WTC11 (cell line): ENCODE results near the gene DAD1. TPM values are rescaled to one million over a fixed set of nuclear protein-coding genes. Genes with fewer than 3 reads are reported as not detected.

ENCODE experiments used
- ATAC-seq: fragments of 200-7000 bp; cut with Tn5 transposase; 2 replicates; pipeline ENCODE4 v1.10.0; 2021; ENCODE audit warnings: mild to moderate bottlenecking, moderate library complexity
- CTCF ChIA-PET: fragments of 300-600 bp; sonication (Branson Sonifier 250); formaldehyde crosslinking; loops from one replicate; lab custom pipeline; 2021; ENCODE audit warnings: antibody characterized with exemption; lab: Charles Lee
- POLR2A ChIA-PET: fragments of 350-600 bp; sonication (Branson Sonifier 250); formaldehyde crosslinking; loops from one replicate; lab custom pipeline; 2021; ENCODE audit warnings: antibody characterized with exemption; lab: Charles Lee
- DNase-seq: peaks from one replicate; pipeline ENCODE4 v3.0.0; 2021; ENCODE audit warnings: low spot score
- H3K27ac Mint-ChIP-seq: 2 replicates; pipeline ENCODE4 v1.8.0; 2021; ENCODE audit warnings: mixed read lengths
- H3K27me3 Mint-ChIP-seq: 2 replicates; pipeline ENCODE4 v1.8.0; 2021; ENCODE audit warnings: low read depth, mild to moderate bottlenecking, moderate library complexity, mixed read lengths
- H3K36me3 Mint-ChIP-seq: 2 replicates; pipeline ENCODE4 v1.8.0; 2021; ENCODE audit warnings: mixed read lengths
- H3K4me1 Mint-ChIP-seq: 2 replicates; pipeline ENCODE4 v1.8.0; 2022; ENCODE audit warnings: mixed read lengths
- H3K4me3 Mint-ChIP-seq: 2 replicates; pipeline ENCODE4 v1.8.0; 2021; ENCODE audit warnings: mild to moderate bottlenecking, moderate library complexity, mixed read lengths
- H3K9me3 Mint-ChIP-seq: 2 replicates; pipeline ENCODE4 v1.8.0; 2021; ENCODE audit warnings: mixed read lengths
- ATF3 ChIP-seq: sonication (generic); formaldehyde crosslinking; conservative IDR thresholded peaks from 2 replicates; pipeline ENCODE4 v1.8.1; 2022; ENCODE audit warnings: mild to moderate bottlenecking, missing genetic modification reagents
- ATF6 ChIP-seq: sonication (generic); formaldehyde crosslinking; IDR thresholded peaks from 2 replicates; pipeline ENCODE4 v1.8.1; 2023; ENCODE audit warnings: mild to moderate bottlenecking, missing genetic modification reagents
- CBFB ChIP-seq: sonication (generic); formaldehyde crosslinking; IDR thresholded peaks from 2 replicates; pipeline ENCODE4 v1.8.1; 2022; ENCODE audit warnings: mild to moderate bottlenecking, low read depth, missing genetic modification reagents
- CTCF ChIP-seq: fragments of 200-600 bp; IDR thresholded peaks from 2 replicates; pipeline ENCODE4 v1.8.0; 2022; ENCODE audit warnings: antibody characterized with exemption
- FOXP1 ChIP-seq: sonication (generic); formaldehyde crosslinking; IDR thresholded peaks from 2 replicates; pipeline ENCODE4 v1.8.0; 2022; ENCODE audit warnings: missing genetic modification reagents, mild to moderate bottlenecking, moderate library complexity, borderline replicate concordance
- JUN ChIP-seq: sonication (generic); formaldehyde crosslinking; IDR thresholded peaks from 2 replicates; pipeline ENCODE4 v1.8.0; 2023; ENCODE audit warnings: mild to moderate bottlenecking, missing genetic modification reagents
- MYBL2 ChIP-seq: sonication (generic); formaldehyde crosslinking; IDR thresholded peaks from 2 replicates; pipeline ENCODE4 v1.8.1; 2023; ENCODE audit warnings: mild to moderate bottlenecking, moderate library complexity, missing genetic modification reagents
- RELA ChIP-seq: sonication (generic); formaldehyde crosslinking; IDR thresholded peaks from 2 replicates; pipeline ENCODE4 v1.8.1; 2022; ENCODE audit warnings: missing genetic modification reagents, mild to moderate bottlenecking, borderline replicate concordance
- SMAD4 ChIP-seq: sonication (generic); formaldehyde crosslinking; IDR thresholded peaks from 2 replicates; pipeline ENCODE4 v1.8.0; 2022; ENCODE audit warnings: mild to moderate bottlenecking, missing genetic modification reagents
- TP53 ChIP-seq: sonication (generic); formaldehyde crosslinking; IDR thresholded peaks from 2 replicates; pipeline ENCODE4 v1.8.1; 2023; ENCODE audit warnings: mild to moderate bottlenecking, missing genetic modification reagents
- total RNA-seq: library from RNA; stranded (reverse); gene quantifications from 3 replicates; pipeline ENCODE4 v1.2.3, GENCODE V29; 2021
- TF ChIP-seq, protein P1 (sequence below): sonication (generic); formaldehyde crosslinking; IDR thresholded peaks from 2 replicates; pipeline ENCODE4 v1.8.0; 2023; ENCODE audit warnings: mild to moderate bottlenecking, missing genetic modification reagents
- TF ChIP-seq, protein P2 (sequence below): sonication (generic); formaldehyde crosslinking; IDR thresholded peaks from 2 replicates; pipeline ENCODE4 v1.8.1; 2023; ENCODE audit warnings: mild to moderate bottlenecking, moderate library complexity, missing genetic modification reagents
- TF ChIP-seq, protein P3 (sequence below): fragments of 250-450 bp; sonication (Bioruptor Pico); IDR thresholded peaks from 2 replicates; pipeline ENCODE4 v1.9.0; 2021; ENCODE audit warnings: mild to moderate bottlenecking

Gene DAD1
- total RNA-seq, 1 experiment from 2014 or later, result 125 TPM

GRCh38 chr14:22518073-22518472 lies 71.0 kb downstream of the DAD1 start (continued):
- TF ChIP-seq, protein P1, sequence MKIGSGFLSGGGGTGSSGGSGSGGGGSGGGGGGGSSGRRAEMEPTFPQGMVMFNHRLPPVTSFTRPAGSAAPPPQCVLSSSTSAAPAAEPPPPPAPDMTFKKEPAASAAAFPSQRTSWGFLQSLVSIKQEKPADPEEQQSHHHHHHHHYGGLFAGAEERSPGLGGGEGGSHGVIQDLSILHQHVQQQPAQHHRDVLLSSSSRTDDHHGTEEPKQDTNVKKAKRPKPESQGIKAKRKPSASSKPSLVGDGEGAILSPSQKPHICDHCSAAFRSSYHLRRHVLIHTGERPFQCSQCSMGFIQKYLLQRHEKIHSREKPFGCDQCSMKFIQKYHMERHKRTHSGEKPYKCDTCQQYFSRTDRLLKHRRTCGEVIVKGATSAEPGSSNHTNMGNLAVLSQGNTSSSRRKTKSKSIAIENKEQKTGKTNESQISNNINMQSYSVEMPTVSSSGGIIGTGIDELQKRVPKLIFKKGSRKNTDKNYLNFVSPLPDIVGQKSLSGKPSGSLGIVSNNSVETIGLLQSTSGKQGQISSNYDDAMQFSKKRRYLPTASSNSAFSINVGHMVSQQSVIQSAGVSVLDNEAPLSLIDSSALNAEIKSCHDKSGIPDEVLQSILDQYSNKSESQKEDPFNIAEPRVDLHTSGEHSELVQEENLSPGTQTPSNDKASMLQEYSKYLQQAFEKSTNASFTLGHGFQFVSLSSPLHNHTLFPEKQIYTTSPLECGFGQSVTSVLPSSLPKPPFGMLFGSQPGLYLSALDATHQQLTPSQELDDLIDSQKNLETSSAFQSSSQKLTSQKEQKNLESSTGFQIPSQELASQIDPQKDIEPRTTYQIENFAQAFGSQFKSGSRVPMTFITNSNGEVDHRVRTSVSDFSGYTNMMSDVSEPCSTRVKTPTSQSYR (CRISPR knock-in tag), result no peak
- TF ChIP-seq ATF3 (CRISPR knock-in tag) (no peak), RELA (no peak), TP53 (CRISPR knock-in tag) (no peak)
- TF ChIP-seq, protein P2, sequence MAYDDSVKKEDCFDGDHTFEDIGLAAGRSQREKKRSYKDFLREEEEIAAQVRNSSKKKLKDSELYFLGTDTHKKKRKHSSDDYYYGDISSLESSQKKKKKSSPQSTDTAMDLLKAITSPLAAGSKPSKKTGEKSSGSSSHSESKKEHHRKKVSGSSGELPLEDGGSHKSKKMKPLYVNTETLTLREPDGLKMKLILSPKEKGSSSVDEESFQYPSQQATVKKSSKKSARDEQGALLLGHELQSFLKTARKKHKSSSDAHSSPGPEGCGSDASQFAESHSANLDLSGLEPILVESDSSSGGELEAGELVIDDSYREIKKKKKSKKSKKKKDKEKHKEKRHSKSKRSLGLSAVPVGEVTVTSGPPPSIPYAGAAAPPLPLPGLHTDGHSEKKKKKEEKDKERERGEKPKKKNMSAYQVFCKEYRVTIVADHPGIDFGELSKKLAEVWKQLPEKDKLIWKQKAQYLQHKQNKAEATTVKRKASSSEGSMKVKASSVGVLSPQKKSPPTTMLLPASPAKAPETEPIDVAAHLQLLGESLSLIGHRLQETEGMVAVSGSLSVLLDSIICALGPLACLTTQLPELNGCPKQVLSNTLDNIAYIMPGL (CRISPR knock-in tag), result no peak

- POLR2A ChIA-PET, result no interaction called here
- peaks cover 15% of the 10 kb centered on the region for H3K4me1 Mint-ChIP-seq
- TF ChIP-seq CTCF, result no peak
- TF ChIP-seq MYBL2 (CRISPR knock-in tag), result no peak
- no peak overlapping the region for H3K27ac Mint-ChIP-seq
- DNase-seq (no peak), ATAC-seq (no peak)
- H3K4me3 Mint-ChIP-seq, result no peak overlapping the region
- CTCF ChIA-PET, result interaction anchor here (1.0 kb wide), 1 partner anchor 45 kb away, joined by 3 read pairs; no protein-coding TSS in a partner anchor
- H3K36me3 Mint-ChIP-seq, result no peaks in the 10 kb centered on the region
- H3K27me3 Mint-ChIP-seq, result no peaks in the 10 kb centered on the region
- H3K9me3 Mint-ChIP-seq, result no peaks in the 10 kb centered on the region
Measured at GRCh38 chr14:22517117-22517720, 71.8 kb downstream of the DAD1 start.

- no peak for ATAC-seq
- CTCF ChIA-PET, result no interaction called here
- Mint-ChIP-seq H3K4me1 (peaks cover 25% of the 10 kb centered on the region), H3K27ac (no peak overlapping the region), H3K27me3 (no peaks in the 10 kb centered on the region), H3K4me3 (no peak overlapping the region), H3K36me3 (no peaks in the 10 kb centered on the region), H3K9me3 (no peaks in the 10 kb centered on the region)
- POLR2A ChIA-PET, result no interaction called here
- DNase-seq, result no peak
- TF ChIP-seq ATF6 (CRISPR knock-in tag) (no peak), RELA (no peak), FOXP1 (CRISPR knock-in tag) (no peak), CBFB (CRISPR knock-in tag) (no peak), JUN (no peak), SMAD4 (CRISPR knock-in tag) (no peak)
- TF ChIP-seq, protein P3, sequence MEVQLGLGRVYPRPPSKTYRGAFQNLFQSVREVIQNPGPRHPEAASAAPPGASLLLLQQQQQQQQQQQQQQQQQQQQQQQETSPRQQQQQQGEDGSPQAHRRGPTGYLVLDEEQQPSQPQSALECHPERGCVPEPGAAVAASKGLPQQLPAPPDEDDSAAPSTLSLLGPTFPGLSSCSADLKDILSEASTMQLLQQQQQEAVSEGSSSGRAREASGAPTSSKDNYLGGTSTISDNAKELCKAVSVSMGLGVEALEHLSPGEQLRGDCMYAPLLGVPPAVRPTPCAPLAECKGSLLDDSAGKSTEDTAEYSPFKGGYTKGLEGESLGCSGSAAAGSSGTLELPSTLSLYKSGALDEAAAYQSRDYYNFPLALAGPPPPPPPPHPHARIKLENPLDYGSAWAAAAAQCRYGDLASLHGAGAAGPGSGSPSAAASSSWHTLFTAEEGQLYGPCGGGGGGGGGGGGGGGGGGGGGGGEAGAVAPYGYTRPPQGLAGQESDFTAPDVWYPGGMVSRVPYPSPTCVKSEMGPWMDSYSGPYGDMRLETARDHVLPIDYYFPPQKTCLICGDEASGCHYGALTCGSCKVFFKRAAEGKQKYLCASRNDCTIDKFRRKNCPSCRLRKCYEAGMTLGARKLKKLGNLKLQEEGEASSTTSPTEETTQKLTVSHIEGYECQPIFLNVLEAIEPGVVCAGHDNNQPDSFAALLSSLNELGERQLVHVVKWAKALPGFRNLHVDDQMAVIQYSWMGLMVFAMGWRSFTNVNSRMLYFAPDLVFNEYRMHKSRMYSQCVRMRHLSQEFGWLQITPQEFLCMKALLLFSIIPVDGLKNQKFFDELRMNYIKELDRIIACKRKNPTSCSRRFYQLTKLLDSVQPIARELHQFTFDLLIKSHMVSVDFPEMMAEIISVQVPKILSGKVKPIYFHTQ (CRISPR knock-in tag), result no peak
Measured at GRCh38 chr14:22515929-22516328, 73.1 kb downstream of the DAD1 start.
